ENCODE measurements around the gene MMP11.

- TF ChIP-seq, protein P1, sequence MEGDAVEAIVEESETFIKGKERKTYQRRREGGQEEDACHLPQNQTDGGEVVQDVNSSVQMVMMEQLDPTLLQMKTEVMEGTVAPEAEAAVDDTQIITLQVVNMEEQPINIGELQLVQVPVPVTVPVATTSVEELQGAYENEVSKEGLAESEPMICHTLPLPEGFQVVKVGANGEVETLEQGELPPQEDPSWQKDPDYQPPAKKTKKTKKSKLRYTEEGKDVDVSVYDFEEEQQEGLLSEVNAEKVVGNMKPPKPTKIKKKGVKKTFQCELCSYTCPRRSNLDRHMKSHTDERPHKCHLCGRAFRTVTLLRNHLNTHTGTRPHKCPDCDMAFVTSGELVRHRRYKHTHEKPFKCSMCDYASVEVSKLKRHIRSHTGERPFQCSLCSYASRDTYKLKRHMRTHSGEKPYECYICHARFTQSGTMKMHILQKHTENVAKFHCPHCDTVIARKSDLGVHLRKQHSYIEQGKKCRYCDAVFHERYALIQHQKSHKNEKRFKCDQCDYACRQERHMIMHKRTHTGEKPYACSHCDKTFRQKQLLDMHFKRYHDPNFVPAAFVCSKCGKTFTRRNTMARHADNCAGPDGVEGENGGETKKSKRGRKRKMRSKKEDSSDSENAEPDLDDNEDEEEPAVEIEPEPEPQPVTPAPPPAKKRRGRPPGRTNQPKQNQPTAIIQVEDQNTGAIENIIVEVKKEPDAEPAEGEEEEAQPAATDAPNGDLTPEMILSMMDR (IDR thresholded peaks at IDR 0.05; ENCODE audit: insufficient read depth, low read length) = no peak
- no peak for TF ChIP-seq POLR2AphosphoS5 (IDR thresholded peaks at IDR 0.05; ENCODE audit: low read depth)
- TF ChIP-seq, protein P2, sequence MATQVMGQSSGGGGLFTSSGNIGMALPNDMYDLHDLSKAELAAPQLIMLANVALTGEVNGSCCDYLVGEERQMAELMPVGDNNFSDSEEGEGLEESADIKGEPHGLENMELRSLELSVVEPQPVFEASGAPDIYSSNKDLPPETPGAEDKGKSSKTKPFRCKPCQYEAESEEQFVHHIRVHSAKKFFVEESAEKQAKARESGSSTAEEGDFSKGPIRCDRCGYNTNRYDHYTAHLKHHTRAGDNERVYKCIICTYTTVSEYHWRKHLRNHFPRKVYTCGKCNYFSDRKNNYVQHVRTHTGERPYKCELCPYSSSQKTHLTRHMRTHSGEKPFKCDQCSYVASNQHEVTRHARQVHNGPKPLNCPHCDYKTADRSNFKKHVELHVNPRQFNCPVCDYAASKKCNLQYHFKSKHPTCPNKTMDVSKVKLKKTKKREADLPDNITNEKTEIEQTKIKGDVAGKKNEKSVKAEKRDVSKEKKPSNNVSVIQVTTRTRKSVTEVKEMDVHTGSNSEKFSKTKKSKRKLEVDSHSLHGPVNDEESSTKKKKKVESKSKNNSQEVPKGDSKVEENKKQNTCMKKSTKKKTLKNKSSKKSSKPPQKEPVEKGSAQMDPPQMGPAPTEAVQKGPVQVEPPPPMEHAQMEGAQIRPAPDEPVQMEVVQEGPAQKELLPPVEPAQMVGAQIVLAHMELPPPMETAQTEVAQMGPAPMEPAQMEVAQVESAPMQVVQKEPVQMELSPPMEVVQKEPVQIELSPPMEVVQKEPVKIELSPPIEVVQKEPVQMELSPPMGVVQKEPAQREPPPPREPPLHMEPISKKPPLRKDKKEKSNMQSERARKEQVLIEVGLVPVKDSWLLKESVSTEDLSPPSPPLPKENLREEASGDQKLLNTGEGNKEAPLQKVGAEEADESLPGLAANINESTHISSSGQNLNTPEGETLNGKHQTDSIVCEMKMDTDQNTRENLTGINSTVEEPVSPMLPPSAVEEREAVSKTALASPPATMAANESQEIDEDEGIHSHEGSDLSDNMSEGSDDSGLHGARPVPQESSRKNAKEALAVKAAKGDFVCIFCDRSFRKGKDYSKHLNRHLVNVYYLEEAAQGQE (IDR thresholded peaks at IDR 0.05; ENCODE audit: insufficient replicate concordance, low read depth) = no peak
Observed at GRCh38 chr22:23767303-23767672, 5.4 kb upstream of the MMP11 start.

Data from HL-60 (cell line).